Stimulated activated CD4-positive, alpha-beta T cell treated with anti-CD3 and anti-CD28 coated beads, Interleukin-1b, Interleukin-23, amount 100 ng/mL, for 24 hours (primary cell): ENCODE measurements around the gene XIRP2.
"Not testable (repeated sequence)": the region's sequence is repeated elsewhere in the genome, so short reads cannot be mapped to it uniquely, and the experiment has no call there.

Experiments
- DNase-seq, 4 experiments: peaks; one replicate each; pipeline ENCODE4 v3.0.0-alpha.2; 2020; ENCODE audit warnings: low read depth in 4 of 4, low spot score in 1 of 4

The XIRP2 gene

DNA sequence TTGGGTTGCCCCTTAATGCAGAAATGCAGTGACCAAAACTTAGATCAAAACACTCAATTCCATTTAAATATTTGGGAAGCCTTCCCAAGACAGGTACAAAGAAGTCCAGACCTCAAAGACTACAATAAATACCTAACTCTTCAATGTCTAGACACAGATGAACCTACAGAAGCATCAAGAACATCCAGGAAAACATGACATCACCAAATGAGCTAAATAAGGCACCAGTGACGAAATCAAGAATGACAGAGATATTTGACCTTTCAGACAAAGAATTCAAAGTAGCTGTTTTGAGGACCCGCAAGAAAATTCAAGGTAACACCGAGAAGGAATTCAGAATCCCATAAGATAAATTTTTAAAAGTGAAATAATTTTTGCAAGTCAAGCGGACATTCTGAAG is 140.2 kb downstream of the XIRP2 start:
- DNase-seq, result no peak

DNA sequence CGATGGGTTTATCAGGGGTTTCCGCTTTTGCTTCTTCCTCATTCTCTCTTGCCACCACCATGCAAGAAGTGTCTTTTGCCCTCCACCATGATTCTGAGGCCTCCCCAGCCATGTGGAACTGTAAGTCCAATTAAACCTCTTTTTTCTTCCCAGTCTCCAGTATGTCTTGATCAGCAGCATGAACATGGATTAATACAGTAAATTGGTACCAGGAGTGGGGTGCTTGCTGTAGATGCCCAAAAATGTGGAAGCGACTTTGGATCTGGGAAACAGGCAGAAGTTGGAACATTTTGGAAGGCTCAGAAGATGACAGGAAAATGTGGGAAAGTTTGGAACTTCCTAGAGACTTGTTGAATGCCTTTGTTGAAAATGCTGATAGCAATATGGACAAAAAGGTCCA is 146.7 kb downstream of the XIRP2 start:
- DNase-seq, result not testable (repeated sequence)

GRCh38 chr2:167048829-167049228 is 160.5 kb downstream of the XIRP2 start:
- DNase-seq, result no peak

- DNase-seq, result no peak
Observed at GRCh38 chr2:167049659-167050058, 161.4 kb downstream of the XIRP2 start.

- DNase-seq, result no peak
Observed at GRCh38 chr2:167052825-167053224, 164.5 kb downstream of the XIRP2 start.

GRCh38 chr2:167054881-167055280 is 166.6 kb downstream of the XIRP2 start:
- no peak for DNase-seq

GRCh38 chr2:167057446-167057845 is 169.2 kb downstream of the XIRP2 start:
- no peak for DNase-seq

DNA sequence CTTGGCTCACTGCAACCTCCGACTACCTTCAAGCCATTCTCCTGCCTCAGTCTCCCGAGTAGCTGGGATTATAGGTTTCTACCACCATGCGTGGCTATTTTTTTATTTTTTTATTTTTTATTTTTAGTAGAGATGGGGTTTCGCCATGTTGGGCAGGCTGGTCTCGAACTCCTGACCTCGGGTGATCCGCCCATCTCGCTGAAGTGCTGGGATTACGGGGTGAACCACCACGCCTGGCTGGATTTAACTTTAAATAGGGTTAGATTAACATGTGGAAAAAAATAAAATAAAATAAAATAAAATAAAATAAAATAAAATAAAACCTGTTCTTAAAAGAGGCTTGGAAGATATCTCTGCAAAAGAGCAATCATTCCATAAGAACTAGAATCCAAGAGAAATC is 170.9 kb downstream of the XIRP2 start:
- DNase-seq, result no peak

DNA sequence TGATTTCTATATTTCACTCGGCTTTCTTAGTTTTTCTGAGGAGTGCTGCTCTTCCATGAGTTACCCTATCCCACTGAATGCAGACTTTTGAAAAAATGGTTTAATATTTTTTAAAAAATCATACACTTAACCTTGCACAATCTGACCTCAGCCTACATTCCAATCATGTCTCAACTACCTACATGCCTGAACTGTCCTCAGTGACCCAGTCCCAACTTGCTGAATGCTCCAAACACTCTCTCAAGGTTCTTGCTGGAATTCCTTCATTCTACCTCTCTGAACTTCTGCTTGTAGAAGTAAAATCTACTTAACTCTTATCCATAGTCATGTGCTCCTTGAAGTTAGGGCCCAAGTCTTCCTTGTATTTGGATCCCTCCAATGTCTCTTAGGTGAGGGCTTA is 181.6 kb downstream of the XIRP2 start:
- no peak for DNase-seq

- DNase-seq, result not testable (repeated sequence)
Observed at GRCh38 chr2:167075708-167076107, 187.4 kb downstream of the XIRP2 start.

GRCh38 chr2:167098931-167099330 is 210.7 kb downstream of the XIRP2 start:
- DNase-seq, result not testable (repeated sequence)

- DNase-seq, result no peak
Observed at GRCh38 chr2:167100506-167100905, 212.2 kb downstream of the XIRP2 start.

- no peak for DNase-seq
Observed at GRCh38 chr2:167103028-167103756, 214.9 kb downstream of the XIRP2 start.

GRCh38 chr2:167103757-167104133 is 215.5 kb downstream of the XIRP2 start:
- no peak for DNase-seq

DNA sequence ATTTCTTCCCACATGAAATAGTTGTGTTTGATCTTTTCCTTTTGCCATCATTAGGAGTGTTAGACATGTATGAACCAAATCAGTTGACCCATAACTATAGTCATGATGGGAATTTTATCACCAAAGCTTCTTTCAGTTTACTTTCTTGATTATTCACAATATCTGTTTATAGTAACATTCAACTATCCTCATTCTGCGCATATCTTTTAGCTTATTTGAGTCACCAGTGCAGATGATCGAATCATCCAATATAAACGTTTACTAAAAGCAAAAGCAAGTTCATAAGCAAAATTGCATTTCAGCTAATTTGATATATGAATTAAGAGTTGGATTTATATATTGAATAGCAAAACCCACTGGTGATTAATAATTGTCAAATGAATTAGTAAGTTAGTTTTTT is 216.4 kb downstream of the XIRP2 start:
- DNase-seq, result no peak

- DNase-seq, result not testable (repeated sequence)
Observed at GRCh38 chr2:167109682-167110081, 221.4 kb downstream of the XIRP2 start.

DNA sequence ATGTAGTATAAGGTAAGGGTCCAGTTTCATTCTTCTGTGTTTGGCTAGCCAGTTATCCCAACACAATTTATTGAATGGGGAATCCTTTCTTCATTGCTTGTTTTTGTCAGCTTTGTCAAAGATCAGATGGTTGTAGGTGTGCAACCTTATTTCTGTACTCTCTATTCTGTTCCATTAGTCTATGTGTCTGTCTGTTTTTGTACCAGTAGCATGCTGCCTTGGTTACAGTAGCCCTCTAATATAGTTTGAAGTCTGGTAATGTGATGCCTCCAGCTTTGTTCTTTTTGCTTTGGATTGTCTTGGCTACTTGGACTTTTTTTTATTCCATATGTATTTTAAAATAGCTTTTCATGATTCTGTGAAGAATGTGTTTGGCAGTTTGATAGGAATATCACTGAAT is 222.1 kb downstream of the XIRP2 start:
- no peak for DNase-seq

- DNase-seq, result no peak
Observed at GRCh38 chr2:167114018-167114417, 225.7 kb downstream of the XIRP2 start.

GRCh38 chr2:167115541-167115940 is 227.3 kb downstream of the XIRP2 start:
- no peak for DNase-seq

DNA sequence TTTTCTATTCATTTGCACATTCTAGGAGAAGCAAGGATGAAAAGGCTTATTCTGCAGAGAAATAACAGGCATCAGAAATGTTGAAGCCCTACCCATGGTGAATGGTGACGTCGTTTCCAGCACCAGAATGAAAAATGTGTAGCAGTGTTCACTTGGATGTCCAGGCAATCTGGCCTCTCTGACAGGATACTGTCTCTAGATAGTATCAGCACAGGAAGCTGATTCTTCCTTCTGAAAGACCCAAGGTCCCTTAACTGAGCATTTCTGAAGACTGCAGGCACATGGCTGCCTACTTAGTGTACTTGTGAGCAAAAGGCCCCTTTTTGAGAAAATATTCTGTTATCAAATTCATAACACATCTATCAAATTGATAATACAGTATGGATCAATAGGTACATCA is 234.1 kb downstream of the XIRP2 start:
- no peak for DNase-seq

DNA sequence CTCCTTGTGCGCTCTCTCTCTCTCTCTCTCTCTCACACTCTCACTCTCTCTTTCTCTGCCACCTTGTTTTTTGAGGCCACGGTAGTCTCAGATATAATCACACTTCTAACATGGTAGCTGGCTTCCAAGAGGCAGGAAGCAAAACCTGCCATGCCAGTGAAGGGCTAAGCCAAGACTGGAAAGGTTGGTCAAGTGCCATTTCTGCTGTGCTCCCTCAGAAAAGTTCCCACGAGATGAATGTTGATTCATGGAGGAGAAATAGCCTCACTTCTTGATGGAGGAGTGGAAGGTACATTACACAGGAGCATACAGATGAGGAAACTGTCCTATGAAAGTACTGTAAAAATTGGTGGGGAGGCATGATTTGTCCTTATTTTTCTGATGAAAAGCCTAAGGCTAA is 237.9 kb downstream of the XIRP2 start:
- no peak for DNase-seq

GRCh38 chr2:167127135-167127534 is 238.9 kb downstream of the XIRP2 start:
- DNase-seq, result no peak

DNA sequence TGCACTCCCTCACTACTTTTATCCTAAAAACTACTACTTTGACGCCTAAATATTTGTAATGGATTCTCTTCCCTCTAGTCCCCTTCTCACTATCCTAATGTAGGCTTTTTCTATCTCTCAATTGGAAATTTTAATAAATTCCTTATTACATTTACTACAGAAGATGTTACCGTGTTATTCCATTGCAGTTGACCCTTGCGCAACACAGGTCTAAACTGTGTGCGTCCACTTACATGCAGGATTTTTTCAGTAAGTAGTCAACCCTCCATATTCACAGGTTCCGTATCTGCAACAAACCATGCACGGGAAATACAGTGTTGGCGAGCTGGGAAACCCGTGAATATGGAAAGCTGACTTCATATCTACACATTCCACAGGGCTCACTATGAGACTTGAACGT is 239.8 kb downstream of the XIRP2 start:
- DNase-seq, result no peak
